T-helper 1 cell (primary cell): ENCODE results near the gene ZNF827.

ENCODE experiments used
- DNase-seq, 5 donors: peaks; one replicate each; pipeline ENCODE4 v3.0.0-alpha.2; 2012 to 2020

ZNF827 gene

DNA sequence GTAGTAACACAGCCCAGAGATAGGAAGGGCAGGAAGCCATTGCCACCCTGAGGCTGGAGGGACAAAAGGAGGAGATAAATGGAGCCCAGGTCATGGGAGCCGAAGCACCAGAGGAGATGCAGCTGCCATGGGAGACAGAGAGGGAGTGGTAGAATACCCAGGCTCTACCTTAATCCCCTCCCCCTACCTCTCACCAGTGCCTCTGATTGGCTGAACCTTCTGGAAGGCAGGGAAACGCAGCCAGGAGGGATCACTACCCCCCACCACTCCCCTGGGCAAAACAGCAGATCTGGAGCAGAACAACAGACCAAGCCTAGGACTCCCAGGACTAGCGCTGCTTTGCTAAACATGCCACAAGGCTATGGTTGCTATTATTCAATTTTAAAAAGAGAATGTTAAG lies 114.2 kb downstream of the ZNF827 start:
- no peak for DNase-seq

- DNase-seq, result no peak
Observed at GRCh38 chr4:145823743-145824142, 114.9 kb downstream of the ZNF827 start.

GRCh38 chr4:145822581-145822980 lies 116.0 kb downstream of the ZNF827 start:
- DNase-seq, result no peak

- DNase-seq, result no peak
Observed at GRCh38 chr4:145822181-145822580, 116.4 kb downstream of the ZNF827 start.

DNA sequence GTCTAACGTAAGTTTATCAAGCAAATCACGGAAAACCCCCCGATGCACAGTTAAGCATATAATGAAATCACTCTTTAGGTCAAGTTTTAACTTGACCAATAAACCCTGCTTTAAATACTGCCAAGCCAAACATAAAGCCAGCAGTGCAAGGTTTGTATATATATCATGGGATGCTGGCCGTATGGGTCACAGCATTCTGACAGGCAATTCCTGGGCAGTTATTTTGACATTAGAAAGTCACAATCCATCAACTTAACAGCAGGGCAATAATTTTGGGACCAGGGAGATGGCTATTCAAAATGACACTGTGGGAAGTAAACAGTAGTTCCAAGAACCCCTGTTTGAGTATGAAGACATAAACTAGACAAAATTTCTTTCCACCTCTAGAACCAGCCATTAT lies 116.9 kb downstream of the ZNF827 start:
- no peak for DNase-seq

- DNase-seq, result no peak
Observed at GRCh38 chr4:145820407-145820806, 118.2 kb downstream of the ZNF827 start.

- DNase-seq, result no peak
Observed at GRCh38 chr4:145819853-145820181, 118.8 kb downstream of the ZNF827 start.

DNA sequence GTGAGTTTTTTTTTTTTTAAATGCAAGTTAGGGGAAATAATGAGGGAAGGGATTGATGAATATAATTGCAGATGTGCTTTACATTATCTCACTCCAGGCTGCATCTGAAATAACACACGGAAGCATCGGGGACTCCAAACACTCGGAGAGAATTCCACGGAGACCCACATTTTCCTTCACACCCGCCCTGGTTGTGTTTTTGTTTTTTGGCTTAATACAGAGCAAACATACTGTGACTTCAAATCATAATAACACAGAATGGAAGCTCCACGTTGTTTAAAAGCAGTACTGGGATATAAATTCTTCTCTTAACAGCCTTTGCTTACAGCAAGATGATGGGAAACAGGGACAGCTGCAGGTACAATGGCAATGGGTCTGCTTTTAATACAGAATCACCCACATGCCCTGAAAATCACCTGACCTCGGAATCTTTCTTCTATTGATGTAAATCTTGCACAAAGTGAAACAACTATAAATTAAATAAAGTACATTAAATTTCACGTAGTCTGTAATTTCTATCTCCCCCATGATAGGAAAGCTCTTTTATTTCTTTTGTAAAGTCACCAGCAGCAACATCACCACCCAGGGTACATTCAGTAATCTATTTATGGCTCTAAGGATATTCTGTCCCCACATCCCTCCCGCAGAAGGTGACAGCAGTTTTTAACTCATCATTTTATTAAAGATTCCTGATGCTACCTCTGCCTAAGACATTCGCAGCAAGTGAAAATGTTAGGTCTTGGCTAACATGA lies 119.3 kb downstream of the ZNF827 start:
- no peak for DNase-seq

- no peak for DNase-seq
Observed at GRCh38 chr4:145818011-145818410, 120.6 kb downstream of the ZNF827 start.

GRCh38 chr4:145816091-145816490 lies 122.5 kb downstream of the ZNF827 start:
- no peak for DNase-seq

DNA sequence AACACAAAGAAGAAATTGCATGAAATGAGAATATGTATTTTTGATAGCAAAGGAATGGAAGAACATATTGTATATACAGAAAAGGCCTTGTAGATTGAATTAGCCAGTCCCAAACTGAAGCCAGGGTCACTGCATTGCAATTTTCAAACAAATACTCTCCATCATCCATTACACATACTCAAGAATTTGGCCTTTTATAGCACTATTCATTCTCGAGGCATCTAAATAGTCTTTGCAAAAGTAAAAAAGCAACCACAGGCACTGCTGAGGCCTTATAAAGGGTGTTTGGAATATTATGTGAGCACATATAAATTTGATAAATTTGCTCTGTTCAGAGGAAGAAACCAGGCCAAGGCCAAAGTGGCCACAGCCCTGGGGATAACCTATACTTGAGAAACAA lies 123.0 kb downstream of the ZNF827 start:
- DNase-seq, result no peak

DNA sequence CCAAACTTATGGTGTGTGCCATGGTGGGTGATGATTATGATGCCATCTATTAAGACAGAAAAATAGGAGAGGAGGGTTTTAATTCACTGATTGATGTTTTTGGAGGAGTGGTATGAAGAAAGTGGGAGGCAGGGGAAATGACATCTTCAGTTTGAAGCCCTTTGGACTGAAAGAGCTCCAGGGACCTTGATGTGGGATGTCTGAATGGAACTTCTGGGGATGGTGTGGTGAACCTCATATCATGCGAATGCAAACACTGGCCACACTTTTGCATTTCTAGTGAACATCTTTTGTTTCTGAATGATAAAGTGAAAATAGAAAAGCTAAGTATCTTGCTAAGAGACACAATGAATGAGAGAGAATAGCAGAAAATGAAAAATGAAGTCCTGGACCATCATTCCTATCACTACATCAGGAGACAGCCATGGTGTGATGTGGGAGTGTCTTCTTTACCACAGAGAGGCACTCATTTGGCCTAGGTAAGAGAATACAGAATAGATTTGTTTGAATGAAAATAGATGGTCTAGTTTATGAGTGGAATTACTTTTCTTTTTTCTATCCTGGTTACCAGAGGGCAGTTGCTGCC lies 123.5 kb downstream of the ZNF827 start:
- no peak for DNase-seq

DNA sequence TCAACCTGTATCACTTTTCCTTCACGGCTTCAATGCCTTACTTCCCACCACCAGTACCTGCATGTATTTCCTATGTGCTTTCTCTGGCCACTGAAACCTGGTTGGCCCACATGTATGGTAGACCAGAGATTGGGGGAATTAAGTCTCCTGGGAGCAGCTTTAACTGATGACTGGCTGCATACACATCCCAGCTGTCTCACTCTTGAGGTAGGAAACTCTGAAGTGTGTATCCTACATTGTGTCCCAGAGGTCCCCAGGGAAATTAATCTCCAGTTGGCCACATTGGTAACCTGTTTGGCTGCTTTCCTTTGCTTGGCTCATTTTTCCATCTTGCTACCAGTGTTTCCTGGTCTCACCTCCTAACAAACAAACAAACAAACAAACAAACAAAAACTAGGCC lies 124.4 kb downstream of the ZNF827 start:
- no peak for DNase-seq

DNA sequence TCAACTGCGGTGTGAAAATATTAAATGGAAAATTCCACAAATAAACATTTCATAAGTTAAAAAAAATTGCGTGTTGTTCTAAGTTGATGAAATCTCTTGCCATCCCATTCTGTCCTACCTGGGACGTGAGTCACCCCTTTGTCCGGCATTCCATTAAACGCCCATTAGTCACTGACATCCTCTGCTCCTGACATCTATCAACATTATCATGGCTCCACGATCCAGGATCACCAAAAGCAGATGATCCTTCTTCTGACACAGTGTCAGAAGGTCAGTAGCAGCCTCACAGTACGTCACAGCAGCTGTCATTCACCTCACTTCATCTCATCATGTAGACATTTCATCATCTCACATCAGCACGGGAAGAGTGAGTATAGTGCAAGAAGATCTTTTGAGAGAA lies 125.7 kb downstream of the ZNF827 start:
- no peak for DNase-seq

DNA sequence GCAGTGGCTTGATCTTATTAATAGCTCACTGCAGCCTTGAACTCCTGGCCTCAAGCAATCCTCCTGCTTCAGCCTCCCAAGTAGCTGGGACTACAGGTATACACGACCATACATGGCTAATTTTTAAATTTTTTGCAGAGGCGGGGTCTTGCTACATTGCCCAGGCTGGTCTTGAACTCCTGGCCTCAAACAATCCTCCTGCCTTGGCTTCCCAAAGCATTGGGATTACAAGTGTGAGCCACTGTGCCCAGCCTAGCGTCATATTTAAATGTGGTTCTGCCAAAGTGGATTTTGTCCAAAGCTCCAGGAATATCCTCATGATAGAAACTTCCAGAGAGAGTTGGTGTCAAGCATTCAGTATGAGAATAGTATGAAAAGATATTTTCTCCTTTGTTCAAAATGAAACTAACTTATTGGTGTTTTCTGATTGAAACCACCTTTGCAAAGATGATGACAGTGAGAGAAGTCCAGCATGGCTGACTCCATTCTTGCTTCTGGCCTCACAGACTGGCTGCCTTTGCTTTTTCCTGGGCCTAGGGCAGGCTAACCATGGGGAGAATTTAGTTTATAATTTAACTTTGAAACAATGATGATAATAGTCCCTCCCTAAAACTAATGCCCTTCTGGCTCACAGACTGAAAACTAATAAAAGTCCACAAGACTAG lies 129.6 kb downstream of the ZNF827 start:
- peak in 1 of 5 donors; percentile 34 for DNase-seq

- DNase-seq, result peak in 1 of 5 donors; percentile 84
Observed at GRCh38 chr4:145808021-145808650, 130.5 kb downstream of the ZNF827 start.

GRCh38 chr4:145805490-145805889 lies 133.1 kb downstream of the ZNF827 start:
- DNase-seq, result no peak

DNA sequence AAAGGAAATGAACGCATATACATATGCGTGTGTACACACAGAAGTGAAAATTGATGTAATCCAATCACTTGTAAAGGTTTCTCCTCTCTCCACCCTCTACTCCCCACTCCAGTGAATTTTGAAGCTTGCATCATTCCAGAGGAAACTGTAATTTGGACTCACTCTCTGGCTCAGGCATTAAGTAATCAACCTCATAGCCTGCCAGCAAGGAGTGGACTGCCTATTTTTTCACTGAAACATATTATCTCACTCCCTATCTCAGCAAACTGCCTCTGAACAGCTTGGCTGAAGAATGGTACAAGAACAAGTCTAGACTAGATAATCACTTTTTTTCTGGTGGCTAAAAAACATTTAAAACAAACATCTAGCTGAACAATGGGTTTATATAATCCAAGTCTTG lies 134.5 kb downstream of the ZNF827 start:
- DNase-seq, result no peak

DNA sequence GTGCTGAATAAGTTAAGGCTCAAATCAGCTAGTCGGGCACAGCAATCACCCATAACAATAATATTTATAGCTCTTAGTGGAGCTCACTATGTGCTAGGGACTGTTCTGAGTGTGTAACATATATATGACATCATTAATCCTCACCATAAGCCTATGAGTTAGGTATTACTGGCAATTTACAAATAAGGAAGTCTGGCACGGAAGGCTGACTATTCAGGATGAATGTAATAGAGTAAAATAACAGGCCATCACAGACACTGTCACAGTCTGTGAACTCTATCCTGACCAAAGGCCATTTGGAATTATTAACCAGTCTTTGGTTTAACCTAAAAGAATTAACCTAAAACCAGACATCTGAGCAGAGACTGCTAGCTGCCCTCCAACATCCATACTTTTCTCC lies 139.4 kb downstream of the ZNF827 start:
- DNase-seq, result no peak

DNA sequence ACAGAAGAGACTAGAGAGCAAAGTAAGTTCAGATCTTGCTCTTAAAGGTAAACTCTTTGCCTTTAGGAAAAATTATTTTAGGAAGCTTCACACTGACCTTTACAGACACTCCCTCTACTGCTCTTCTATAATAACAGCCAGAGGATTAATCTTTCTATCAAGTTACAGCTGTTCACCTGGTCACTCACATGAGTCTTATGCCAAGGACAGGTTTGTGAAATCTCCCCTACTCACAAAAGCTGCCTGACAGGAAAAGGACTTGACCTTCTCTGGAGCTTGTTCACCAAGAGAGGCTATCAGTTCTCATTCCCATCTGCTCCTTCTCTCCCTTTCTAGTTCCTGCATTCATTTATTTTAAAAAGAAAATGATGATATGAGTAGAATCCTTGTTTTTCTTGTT lies 141.3 kb downstream of the ZNF827 start:
- DNase-seq, result no peak

DNA sequence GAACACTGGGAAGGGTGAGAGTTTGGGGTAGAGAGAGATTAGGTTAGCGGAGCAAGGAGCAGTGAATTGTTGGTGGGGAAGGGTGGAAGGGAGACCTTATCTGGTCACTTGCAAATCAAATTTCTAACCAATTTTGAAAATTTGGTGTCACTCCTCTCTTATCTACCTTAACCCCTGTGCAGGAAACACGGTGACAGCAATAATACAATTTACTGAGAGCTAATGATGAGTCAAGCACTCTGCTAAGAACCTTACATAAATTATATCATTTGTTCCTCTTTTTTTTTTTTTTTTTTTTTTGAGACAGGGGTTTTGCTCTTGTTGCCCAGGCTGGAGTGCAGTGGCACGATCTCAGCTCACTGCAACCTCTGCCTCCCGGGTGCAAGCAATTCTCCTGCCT lies 142.3 kb downstream of the ZNF827 start:
- DNase-seq, result no peak

GRCh38 chr4:145795521-145795920 lies 143.1 kb downstream of the ZNF827 start:
- DNase-seq, result no peak

- DNase-seq, result no peak
Observed at GRCh38 chr4:145792429-145792828, 146.2 kb downstream of the ZNF827 start.

GRCh38 chr4:145791988-145792387 lies 146.6 kb downstream of the ZNF827 start:
- no peak for DNase-seq
